Fibroblast of skin of left quadriceps (primary cell): Measurements from ENCODE around the gene PSMC3.

Source experiments
- DNase-seq, 2 experiments: peaks; one replicate each; pipeline ENCODE4 v3.0.0-alpha.2; 2013; ENCODE audit warnings: low read depth in 2 of 2

PSMC3 gene

DNA sequence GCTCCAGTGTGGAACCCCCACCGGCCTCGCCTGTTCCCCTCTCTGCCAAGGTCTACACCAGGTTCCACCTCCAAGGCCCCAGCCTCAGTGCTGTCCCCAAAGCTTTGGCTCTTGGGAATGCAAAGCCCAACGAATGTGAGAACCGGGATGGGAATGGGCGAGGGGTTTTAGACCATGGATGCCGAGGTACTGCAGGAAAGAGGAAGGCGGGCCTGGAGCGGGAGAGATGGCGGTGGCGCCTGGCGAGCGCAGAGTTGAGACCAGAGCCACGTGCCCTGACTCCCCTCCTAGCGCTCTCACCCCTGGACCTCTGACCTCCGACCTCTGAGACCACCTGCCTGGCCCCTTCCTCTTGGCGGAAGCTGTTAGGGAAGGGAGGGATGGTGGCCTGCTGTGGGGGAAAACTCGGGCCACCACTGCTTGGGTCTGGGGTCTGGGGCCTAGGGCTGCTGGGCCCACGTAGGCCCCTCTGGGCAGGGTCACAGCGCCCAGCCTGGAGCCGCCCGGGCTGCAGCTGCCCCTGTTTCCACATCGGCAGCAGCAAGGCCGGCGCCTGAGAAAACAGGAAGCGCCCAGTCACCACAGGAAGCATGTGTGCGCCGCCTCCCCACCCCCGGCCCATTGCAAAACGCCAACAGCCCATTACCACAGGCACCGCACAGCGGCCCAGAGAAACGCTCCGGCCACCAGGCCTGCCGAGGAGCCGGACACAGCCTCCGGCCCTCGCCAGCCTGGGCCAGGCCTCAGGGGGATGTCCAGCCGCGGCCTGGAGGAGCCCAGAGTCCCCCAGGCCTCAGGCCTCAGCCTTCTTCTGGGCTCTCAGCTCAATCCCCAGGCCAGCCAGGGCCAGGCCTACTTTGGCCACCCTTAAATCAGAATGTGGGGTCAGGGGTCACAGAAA is 31.7 kb downstream of the PSMC3 start:
- no peak for DNase-seq

DNA sequence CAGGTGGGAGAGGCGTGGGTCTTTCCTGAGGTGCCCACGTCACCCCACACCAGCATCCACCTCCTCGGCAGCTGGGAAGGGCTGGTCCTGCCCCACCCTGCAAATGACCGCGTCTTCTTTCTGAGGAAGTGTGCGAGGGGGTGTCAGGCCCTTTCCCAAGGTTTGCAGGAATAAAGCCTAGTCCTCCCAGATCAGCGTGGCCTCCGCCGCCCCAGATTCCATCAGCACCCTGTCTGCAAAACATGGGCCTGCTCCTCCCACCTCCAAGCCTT is 32.3 kb downstream of the PSMC3 start:
- no peak for DNase-seq

DNA sequence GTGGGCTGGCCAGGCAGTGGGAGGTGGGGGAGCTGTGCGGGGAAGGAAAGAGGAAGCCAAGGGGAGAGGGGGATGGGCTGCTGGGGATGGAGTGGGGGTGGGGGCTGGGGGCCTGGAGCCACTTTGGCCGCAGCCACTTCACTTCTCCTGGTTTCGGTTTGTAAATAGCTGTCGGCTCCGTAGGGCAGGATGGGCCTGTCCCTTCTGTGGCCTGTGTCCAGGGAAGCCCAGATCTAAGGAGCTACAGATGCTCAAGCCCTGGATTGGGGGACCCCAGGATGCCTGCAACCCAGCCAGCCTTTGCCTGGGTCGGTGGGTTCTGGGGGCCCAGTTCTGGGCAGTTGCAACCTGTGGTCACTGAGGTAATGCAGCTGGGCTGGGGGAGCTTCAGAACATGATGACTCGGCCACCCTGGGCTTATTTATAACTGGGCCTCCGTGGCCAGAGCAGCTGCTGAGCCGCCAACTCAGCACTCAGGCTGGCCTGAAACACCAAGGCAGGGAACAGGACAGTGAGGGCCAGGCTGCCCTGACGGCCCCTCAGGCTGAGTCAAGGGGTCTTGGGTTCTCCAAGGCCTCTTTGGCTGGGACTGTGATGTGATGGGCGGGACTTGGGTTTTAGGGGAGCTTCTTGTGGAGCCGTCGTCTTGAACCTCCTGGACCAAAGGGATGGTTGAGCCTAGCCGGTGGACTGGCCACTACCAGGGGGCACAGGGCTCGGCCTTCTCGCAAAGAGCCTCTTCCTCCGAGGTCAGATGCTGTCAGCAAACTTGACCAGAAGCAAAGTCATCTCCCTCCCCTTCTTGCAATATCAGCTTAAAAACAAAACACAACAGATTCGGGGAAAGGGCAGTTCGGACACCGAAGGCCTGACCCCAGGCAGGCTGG is 32.8 kb downstream of the PSMC3 start:
- no peak for DNase-seq

DNA sequence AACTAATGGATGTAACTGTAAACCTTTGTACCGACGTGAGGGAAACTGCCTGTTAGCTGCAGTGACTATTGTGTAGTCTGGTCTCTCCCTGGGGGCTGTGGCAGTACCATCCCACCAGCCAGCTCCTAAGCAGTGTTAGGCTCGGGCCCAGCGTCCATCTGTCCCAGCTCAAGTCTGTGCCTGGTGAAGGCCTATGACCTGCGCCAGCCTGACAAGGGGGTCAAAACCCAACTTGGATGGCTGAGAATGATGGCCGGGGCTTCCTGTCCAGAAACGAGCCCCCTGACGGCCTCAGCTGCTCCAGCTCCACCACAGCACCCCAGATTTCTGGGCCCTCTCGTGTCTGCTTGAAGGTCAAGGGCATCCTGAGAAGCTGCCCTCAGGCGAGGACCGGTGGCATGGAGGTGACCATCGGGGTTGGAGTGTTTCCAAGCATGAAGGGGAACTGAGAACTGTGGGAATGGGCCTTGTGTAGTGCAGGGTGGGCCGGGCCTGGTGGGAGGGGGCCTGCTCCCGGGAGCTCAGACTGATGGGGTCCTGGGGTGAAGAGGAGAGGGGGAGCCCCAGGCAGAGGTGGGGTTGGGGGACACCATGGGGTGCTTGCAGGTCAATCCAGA is 33.6 kb downstream of the PSMC3 start:
- no peak for DNase-seq

DNA sequence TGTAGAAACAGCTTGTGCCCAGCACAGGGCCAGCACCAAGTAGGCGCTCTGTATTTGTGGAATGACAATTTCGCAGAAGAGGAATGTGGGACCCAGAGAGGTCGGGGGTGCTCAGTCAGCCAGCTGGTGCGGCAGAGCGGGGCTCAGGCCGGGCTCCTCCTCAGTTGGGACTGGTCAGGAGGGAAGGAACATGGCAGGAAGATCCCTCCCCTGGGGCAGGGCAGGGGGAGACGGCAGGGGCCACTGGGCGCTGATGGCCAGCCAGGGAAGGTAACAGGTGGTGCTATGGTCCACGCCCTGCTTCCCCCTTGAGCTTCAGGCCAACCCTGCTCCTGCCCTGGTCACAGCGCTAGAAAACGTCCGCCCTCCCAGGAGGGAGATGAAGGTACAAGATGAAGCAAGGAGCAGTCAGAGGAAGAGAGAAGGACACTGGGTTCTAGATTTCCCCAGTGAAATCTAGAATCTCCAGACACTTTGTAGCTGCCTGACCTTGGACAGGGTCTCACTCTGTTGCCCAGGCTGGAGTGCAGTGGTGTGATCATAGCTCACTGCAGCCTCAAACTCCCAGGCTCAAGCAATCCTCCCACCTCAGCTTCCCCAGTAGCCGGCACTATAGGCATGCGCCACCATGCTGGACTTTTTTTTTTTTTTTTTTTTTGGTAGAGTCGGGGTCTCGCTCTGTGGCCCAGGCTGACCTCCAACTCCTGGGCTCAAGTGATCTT is 34.4 kb downstream of the PSMC3 start:
- no peak for DNase-seq

DNA sequence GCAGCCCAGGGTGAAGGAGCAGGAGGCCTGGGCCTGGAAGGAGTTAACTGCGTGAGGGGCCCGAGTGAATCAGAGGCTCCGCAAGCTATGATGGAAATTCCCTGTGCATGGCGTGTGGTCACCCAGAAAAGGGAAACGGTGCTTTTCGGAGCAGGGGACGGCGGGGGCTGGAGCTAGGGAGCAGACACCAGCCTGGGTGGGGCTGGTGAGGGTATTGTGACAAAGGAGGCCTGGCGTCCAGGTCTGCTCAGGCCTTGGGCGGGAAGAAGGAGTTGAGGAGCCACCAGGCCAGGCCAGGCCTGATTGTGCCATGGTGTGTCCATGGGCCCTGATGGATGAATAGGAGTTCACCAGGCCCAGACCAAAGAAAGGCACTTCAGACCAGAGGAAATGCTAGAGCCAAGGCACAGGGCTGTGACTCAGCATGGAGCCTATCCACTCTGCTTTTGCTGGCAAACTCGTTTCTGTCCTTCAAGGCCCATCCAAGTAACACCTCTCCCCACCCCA is 35.1 kb downstream of the PSMC3 start:
- no peak for DNase-seq

DNA sequence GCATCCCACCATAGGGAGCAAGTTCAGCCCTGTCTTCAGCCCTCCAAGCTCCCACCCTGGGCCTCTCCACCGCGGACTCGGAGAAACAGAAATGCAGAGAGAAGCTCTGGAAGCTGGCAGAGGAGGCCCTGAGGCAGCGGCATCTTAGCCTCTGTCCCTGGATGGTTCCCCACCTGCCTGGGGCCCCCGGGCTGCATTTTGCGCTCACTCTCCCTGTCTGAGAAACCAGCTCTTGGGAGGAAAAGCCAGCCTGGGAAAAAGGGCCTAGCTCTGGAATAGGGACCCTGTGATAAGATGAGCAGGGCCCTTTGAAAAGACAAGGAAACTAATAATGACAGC is 35.8 kb downstream of the PSMC3 start:
- no peak for DNase-seq

DNA sequence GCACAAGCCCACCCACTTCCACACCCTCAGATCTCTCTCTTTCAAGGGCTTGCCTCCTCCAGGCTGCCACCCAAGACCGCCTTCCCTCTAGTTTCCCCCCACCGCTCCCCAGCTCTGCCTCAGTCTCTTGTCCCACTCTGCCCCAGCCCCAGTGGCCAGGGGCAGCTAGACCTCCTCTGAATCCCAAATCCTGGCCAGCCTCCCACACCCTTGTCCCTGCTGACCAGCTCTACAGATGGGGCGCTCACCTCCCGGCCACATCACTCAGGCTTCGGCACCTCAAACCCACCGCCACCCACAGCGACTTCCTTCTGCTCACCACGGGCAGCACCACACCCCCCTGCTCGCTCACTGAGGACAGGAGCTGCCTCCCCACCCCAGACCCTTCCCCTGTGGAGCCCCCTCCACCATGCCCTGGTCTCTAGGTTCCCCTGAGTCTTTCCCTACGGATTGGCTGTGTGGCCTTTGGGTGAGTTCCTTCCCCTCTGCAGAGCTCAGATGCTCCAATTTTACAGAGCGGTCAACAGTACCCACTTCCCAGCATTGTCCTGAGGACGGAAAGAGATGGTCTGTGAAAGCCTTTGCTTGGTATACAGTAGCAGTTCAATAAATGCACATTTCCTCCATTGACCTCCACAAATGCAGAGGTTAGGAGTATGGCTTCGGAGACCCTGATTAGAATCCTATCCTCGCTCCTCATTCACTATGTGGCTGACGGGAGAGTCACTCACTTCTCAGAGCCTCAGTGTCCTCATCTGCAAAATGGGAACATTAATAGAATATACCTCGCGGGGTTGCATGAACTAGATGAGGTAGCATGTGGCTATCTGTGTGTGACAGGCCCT is 36.4 kb downstream of the PSMC3 start:
- no peak for DNase-seq

DNA sequence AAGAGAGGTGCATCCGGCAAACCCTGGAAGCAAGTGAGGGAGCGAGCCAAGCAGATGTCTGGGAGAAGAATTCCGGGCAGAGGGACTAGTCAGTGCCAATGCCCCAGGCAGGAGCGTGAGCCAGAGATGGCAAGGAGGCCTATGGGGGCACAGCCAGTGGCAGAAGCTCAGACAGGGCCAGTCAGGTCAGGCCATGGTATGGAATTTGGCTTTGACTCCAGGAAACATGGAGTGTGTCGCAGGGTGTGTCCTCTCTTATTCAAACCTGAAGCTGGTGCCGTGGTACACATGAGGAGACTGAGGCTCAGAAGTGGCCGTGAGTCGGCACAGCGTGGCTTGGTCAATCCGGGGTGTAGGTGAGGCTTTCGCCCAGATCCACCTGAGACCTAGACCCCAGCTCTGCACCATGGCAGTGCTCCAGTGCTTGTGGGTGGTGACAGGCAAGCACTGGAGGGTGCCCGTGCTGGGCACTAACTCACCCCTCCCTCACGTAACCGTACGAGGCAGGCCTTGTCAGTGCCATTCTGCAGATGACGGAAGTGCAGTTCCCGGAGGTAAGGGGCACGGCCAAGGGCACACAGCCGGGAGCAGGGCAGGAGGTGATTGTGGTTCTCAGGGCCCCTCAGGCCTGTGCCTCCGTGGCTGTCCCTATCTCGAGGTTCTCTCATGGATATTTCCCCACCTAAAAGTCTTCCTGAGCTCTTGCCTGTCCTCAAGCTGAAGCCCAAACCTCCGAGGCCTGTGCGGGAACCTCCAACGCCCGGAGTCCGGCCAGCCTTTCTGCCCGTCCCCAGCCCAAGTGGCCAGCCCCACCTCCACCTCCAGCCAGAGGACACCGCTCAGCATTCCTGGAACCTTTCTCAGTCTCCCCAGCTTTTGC is 37.3 kb downstream of the PSMC3 start:
- no peak for DNase-seq

DNA sequence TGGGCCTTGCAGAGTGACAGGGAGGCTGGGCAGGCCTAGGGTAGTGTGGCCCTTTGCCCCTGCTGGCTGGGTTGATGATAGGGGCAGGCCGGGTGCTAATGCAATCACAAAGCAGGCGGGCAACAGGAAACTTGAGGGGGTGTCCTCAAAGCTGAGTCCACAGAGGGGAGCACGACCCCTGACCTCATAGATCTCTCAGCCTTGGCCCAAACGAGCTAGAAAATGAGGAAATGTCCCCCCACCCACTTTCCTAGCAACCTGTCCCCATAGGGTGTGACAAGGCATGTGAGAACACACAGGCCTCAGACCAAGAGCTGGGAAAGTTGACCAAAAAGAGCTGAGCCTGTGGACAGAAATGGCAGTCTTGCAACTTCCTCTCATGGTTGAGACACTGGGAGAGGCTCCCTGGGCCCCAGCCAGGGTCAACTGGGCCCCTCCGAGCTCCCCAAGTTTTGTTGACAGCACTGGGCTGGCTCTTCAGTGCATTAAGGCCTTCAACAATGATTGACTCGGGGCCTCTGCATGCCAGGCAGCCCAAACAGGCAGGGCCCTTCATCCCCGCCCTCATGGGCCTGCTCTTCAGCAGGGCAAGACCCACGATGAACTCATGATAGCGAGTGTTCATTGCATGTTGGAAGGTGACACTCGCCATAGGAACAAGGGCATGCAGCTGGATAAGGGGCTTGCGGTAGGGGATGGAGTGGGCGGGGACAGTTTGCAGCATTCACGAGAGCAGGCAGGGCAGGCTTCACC is 38.1 kb downstream of the PSMC3 start:
- no peak for DNase-seq

DNA sequence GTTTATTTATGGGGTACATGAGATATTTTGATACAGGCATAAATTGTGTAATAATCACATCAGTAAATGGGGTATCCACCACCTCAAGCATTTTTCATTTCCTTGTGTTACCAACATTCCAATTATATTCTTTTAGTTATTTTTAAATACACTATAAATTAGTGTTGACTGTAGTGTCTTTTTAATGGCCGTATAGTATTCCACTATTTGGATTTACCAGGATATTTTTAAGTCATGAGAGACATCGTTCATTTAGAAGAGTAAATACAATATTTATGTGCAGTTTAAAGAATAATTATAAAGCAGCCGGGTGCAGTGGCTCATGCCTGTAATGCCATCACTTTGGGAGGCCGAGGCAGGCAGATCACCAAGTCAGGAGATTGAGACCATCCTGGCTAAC is 41.7 kb downstream of the PSMC3 start:
- no peak for DNase-seq

DNA sequence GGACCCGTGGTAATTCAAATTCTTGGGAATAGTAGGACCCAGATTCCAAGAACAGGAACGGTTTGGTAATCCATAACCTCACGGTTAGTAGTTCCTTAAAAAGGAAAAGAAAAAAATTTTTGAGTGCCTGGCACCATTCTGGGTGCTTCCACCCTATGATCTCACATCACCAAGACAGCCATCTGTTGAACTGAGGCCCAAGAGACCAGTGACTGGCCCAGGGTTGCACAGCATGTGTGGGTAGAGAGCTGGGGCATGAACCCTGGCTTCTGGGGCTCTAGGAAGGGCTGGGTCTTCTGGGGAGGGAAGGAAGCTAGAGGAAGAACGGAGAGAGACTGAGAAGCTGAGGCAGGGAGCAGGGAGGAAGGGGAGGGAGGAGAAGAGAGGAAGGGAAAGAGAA is 43.2 kb downstream of the PSMC3 start:
- DNase-seq = no peak

DNA sequence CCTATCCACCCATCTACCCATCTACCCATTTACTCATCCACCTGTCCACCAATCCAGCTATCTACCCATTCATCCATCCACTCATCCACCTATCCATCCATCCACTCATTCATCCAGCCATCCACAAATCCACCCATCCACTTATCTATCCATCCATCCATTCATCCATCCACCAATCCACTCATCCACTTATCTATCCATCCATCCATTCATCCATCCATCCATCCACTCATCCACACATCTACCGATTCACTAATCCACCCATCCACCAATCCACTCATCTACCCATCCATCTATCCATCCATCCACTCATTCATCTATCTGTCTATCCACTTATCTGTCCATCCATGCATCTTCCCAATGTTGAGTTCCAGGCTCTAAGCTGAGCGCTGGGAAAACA is 46.2 kb downstream of the PSMC3 start:
- no peak for DNase-seq

DNA sequence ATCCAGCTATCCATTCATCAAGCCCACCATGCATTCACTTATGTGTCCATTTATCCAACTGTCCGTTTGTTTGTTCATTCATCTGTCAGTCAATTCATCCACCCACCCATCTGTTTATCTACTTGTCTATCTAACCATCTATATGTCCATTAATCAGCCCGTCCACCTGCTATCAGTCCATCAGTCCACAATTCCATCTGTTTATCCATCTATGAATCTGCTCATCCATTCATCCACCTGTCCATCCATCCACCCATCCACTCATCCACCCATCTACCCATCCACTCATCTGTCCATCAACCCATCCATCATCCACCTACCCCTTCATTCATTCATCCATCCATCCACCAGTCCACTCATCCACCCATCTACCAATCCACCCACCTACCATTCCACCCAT is 46.9 kb downstream of the PSMC3 start:
- no peak for DNase-seq

DNA sequence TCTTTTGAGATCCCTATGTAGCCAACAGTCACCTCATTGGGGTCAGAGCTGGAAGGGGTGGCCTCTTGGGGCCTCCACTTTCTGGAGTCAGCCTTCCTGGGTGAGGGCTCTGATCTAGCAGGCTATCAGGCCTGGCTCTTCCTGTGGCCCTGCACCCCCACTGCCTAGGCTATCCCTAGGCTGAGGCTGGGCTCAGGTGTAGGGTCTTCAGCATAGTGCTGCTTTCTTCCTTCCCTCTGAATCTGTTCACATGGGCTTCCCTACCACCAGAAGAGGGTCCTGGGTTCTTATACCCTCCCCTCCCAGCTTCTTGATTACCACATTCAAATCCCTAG is 47.4 kb downstream of the PSMC3 start:
- no peak for DNase-seq

DNA sequence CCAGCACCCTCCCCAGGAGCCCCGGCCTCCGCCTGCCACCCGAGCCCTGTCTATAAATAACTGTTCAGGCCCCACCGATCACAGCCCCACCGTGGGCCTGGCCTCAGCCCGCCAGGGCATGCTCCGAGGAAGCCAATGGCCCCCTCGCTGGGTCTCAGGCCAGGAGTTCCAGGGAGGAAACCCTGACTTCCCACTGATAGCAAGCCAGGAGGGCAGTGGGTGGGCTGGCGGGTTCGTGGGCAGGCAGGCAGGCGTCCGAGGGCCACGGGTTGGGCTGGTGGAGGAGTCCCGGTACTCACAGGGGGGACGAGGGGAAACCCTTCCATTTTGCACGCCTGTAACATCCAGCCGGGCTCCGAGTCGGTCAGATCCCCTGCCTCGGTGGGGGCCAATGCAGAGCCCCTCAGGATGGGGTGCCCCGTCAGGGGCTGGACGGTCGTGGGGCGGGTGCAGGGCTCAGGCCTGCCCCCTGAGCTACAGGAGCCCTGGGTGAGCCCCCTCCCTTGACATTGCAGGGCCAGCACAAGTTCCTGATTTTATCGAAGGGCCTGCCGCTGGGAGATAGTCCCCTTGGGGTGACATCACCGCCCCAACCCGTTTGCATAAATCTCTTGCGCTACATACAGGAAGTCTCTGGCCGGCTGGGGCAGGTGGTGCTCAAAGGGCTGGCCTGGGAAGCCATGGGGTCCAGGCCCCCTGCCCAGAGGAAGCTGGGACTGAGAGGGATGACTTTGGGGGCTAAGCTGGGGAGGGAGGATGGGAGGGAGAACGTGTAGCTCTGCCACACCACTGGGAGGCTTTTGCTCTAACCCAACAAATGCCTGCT is 48.0 kb downstream of the PSMC3 start, which contains the start of gene SPI1:
Gene SPI1, minus strand, starts transcription at position 538 of the 826 bp plus-strand sequence. Its CDS starts 194 bp downstream, at position 344.
- no peak for DNase-seq

DNA sequence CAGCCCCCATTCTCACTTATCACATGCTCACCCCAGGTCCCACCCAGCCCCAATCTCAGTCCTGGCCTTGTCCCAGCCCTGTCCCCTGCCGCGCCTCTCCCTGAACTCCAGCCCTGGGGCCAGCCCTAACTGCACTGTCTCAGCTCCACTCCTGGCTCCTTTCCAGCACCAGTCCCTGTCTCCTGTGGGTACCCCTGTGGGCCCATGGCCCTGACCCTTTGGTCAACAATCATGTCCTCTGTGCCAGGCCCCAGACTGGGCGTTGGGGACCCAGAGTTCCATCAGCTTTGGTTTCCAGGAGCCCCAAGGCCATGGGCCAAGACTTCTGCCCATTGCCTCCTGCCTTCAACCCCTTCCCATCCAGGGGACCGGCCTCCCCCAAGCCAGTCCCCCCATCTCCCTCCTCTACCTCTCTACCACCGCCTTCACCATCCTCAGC is 48.6 kb downstream of the PSMC3 start:
- DNase-seq = no peak
